Stimulated activated CD4-positive, alpha-beta T cell treated with anti-CD3 and anti-CD28 coated beads, Interleukin-12 subunit alpha, Interleukin-12 subunit beta, amount 100 ng/mL, for 48 hours (primary cell): Measurements from ENCODE around the gene NMNAT2.

Experiments used
- DNase-seq, 3 donors: peaks; one replicate each; pipeline ENCODE4 v3.0.0-alpha.2; 2020; ENCODE audit warnings: low read depth in 2 of 3, low spot score in 1 of 3

NMNAT2 gene

GRCh38 chr1:183318433-183318832, 99.7 kb downstream of the NMNAT2 start:
- no peak for DNase-seq

- DNase-seq: no peak
Observed at GRCh38 chr1:183315991-183316758, 102.0 kb downstream of the NMNAT2 start.

GRCh38 chr1:183313063-183313462, 105.1 kb downstream of the NMNAT2 start:
- DNase-seq: no peak

DNA sequence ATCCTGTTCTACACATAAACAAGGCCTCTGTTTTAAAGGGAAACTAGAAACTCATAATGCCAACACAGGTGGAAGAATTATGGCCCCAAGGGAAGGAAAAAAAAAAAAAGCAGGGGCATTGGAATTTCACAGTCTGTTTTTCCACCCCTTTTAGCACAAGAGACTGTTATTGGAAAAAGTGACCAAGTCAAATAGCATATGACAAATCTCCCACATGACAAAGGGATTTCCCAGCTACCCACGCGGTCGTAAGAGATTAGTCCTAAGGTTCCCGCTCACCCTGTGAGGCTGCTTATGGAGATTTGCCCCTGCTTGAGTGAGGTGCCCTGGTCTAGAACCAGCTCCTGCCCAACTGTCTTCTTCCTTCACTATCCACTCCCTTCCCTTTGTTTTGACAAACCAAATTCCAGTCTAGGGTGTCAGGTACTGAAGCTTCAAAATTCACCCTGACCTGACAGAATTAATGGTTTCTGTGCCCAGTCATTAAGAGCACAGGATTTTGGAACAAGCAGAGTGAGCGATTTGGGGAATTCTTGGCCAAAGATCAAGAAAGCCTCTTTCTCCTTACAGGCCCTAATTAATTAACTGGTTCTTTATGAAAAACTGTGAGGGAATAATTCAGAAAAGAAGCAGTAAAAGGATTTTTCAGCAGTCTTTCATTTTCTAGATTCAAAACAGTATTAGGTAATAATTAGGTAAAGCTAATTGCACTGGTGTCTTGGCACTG, 107.3 kb downstream of the NMNAT2 start:
- DNase-seq: peak; percentile 16 to 41 (median 22)

GRCh38 chr1:183308719-183309118, 109.5 kb downstream of the NMNAT2 start:
- DNase-seq: no peak

DNA sequence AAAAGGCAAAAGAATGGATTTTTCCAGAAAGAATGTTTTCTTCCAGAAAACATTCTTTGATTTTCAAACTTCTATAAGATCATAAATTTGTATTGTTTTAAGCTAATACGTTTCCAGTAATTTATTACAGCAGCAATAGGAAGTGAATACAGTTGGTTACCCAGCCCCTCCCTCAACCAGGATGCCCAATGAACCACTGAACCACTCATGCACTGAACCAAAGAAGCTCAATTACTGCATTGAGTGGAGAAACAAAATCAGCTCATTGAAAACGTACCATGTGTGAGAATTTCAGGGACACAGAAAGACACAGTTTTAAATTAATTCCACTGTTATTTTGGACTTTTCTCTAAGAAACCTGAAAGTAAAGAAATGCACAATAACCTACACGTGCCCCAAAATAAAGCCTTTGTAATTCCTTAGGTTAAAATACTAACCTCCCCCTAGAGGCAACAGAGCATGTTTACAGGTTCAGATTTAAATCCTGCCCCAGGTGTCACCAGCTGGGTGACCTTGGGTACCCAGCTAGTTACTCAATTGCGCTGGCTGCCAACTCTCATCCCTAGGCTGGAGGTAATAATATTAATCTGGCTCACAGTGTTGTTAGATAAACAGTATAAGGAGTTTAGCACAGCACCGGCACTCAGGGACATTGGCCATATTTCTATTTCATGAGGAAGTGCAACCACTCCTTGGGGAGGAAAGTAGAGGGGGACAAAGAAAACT, 111.7 kb downstream of the NMNAT2 start:
- no peak for DNase-seq

DNA sequence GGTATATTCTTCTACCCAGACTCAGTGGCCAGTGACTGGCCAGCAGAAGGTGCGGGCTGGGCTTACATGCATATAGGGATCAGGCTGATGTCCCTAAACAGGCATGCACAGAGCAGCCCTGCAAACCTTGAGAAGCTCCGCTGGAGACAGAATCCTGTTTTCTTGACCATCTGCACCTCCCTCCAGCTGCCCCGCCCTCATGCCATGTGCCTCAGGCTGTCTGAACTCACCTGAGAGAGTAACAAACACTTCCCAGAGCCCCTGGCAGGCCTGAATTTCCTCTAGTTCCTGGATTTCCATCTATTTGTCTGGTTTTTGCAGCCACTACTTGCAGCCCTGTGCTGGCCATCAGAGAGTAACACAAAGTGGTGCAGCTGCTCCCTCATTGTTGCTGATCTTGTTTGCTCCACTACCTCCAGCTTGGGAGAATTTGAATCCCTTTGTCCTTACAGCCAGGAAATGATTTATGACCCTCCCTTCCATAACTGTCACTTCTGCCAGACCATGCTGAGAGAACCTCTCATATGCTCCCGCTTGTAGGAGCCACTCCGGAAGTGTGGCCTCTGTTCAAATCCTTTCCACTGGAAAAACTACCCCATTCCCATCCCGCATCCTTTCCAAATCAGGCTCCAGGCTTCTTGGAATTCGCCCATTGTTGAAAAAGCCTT, 113.6 kb downstream of the NMNAT2 start:
- no peak for DNase-seq

GRCh38 chr1:183303901-183304300, 114.3 kb downstream of the NMNAT2 start:
- no peak for DNase-seq

DNA sequence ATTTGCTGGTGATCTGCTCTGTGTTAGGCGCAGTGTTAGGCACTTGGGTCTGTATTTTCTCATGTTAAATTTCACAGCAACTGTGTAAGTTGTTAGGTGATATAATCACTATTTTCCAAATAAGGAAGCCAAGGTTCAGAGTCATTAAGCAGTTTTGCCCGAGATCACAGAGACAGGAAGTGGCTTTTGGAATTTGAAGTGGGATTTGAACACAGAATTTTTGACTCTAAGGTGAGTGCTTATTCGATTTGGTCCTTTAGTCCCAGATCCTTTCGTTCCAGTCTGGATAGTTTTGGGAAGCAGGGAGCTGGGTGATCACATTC, 114.9 kb downstream of the NMNAT2 start:
- no peak for DNase-seq

GRCh38 chr1:183302452-183303322, 115.5 kb downstream of the NMNAT2 start:
- DNase-seq: no peak

- no peak for DNase-seq
Observed at GRCh38 chr1:183301239-183301638, 116.9 kb downstream of the NMNAT2 start.

GRCh38 chr1:183300828-183301227, 117.4 kb downstream of the NMNAT2 start:
- DNase-seq: no peak

- no peak for DNase-seq
Observed at GRCh38 chr1:183300395-183300794, 117.8 kb downstream of the NMNAT2 start.

- DNase-seq: no peak
Observed at GRCh38 chr1:183296782-183297181, 121.4 kb downstream of the NMNAT2 start.

DNA sequence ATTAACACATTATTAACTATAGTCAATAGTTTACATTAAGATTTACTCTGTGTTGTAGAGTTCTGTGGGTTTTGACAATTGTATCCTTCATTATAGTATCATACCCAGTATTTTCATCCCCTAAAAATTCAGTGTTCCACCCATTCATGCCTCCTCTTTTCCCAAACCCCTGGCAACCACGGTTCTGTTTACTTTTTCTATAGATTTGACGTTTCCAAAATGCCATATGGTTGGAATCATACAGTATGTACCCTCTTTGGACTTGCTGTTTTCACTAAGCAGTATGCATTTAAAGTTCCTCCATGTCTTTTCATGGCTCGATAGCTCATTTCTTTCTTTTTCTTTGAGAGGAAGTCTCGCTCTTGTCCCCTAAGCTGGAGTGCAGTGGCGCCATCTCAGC, 122.7 kb downstream of the NMNAT2 start:
- no peak for DNase-seq

DNA sequence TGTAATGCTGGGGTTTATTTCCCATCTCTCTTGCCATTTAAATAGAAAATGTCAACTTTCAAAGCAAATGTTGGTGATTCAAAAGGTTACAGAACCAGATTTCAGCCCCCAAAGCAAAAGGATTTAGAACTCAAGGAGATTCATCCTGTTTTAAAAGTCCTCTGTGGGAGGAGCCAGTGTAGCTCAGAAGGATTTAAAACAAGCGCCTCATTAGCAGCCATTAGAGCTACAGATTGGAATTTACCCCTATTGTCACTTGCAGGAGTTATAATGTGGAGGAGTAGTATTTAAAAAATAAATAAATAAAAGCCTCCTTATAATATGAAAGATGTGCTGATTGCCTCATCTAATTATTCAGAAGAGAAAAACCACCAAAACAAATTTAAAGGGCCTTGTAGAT, 124.3 kb downstream of the NMNAT2 start:
- DNase-seq: no peak

- no peak for DNase-seq
Observed at GRCh38 chr1:183293241-183293640, 124.9 kb downstream of the NMNAT2 start.

DNA sequence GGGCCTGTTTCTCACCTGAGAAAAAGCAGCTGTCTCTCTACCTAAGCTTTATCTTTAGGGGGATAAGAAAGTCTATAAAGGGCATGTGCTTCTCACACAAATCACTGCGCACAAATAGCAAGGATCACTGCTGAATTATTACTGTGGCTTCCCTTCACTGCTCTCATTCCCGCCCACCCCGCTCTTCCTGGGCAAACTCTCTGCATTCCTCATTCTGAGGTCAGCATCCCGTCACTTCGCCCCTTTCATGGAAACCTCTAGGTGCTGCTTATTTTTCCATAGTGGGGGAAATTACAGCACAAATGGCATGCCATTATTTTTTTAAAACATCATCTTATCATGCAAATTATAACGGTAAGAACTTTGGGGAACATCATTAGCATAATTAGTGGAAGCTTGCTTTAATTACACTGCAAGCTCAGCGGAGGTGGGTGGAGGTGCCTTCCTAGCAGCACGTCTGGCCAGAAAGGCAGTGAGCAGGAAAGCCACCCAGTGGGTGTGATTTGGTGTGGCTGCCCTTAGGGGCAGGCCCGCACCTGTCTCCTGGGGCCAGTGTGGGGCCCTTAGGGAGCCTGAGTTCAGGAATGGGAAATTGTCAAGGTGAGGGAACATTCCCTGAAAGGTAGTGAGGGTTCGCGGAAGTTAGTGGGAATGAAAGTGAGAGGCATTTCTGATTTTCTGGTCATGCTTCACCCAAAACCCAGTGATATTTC, 126.2 kb downstream of the NMNAT2 start:
- no peak for DNase-seq

DNA sequence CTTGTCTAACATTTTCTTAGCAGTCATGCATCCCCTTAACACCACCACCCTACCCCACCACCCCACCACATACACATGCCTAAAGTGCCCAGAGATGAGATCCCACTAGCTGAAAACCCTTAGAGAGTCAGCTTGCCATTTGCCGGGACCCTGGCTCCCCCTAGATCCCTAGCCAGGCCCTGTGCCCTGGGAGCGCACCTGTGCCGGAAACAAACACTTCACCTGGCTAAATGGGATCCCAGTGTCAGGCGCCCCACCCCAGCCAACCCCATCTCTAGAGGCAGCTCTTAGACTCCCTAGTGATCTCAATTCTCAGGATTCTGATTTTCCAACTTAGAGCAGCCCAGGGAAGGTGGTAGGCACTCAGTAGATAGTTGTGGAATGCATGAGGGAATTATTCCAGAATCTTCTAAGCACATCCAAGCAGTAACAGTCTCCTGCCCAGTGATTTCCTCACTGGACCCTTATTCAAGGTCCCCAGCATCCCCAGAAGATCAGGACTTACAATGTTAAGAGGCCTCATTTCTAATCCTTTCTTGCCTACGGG, 126.9 kb downstream of the NMNAT2 start:
- no peak for DNase-seq

- no peak for DNase-seq
Observed at GRCh38 chr1:183290628-183291027, 127.6 kb downstream of the NMNAT2 start.
